HG02973 (cell line): Measurements from ENCODE around the gene CTNNA1.

Experiments used
- ATAC-seq: cut with Tn5 transposase; IDR thresholded peaks from one replicate; pipeline ENCODE4 v1.9.1; 2021; ENCODE audit warnings: moderate library complexity; ENCODE audit not compliant: unreplicated experiment

The CTNNA1 gene

DNA sequence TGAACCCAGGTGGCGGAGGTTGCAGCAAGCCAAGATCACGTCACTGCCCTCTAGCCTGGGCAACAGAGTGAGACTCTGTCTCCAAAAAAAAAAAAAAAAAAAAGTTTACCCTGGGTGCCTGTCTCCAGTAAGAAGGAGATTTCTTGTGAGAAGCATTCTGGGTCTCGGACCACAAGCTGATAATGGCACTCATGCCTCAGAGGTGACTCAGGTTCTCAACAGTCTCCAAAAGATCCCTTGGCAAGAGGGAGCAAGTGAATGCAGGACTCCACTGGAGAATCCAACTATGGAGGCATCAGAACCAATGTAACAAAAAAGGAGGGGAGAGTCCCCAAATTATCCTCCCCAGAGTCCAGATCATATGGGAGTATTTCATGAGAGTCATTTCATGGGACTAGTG, 227.9 kb downstream of the CTNNA1 start:
- no peak for ATAC-seq

- no peak for ATAC-seq
Measured at GRCh38 chr5:138981586-138981985, 228.4 kb downstream of the CTNNA1 start.

DNA sequence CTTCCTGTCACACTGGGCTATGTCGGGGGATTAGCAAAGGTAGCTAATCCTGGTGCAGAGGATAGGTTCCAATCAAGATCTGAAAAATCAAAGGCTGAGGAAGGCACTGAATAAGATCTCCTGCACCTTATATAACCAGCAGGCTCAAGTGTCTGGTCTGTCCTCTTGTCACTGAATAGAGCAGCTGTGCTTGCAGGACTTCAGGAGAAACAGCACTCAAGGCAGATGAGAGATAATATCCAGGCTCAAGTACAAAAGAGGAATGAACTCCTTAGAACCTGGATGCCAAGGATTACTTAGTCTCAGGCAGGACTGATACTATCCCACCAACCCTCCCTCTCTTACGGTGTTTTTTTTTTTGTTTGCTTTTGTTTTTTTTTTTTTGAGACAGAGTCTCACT, 230.8 kb downstream of the CTNNA1 start:
- no peak for ATAC-seq
